GM19324 (cell line): ENCODE measurements around the gene DNAJC9.

Experiments
- ATAC-seq: cut with Tn5 transposase; IDR thresholded peaks from one replicate; pipeline ENCODE4 v1.9.1; 2021; ENCODE audit warnings: mild to moderate bottlenecking, moderate library complexity; ENCODE audit not compliant: unreplicated experiment, low FRiP score

The DNAJC9 gene

GRCh38 chr10:73205081-73205480 is 42.0 kb downstream of the DNAJC9 start:
- ATAC-seq = no peak
